Colon (tissue), 2 donors: ENCODE data around the gene HMCN2.

Experiments
- FAIRE-seq: peaks from 2 replicates; lab custom pipeline; 2012; peaks lifted over from hg19 to GRCh38; lab: Jason Lieb, UNC
- donor health status: control.
- donor health status: control.

The HMCN2 gene

GRCh38 chr9:130308081-130308571 lies 42.6 kb downstream of the HMCN2 start:
- no peak for FAIRE-seq

GRCh38 chr9:130309689-130310455 lies 44.3 kb downstream of the HMCN2 start:
- no peak for FAIRE-seq

GRCh38 chr9:130310456-130310855 lies 44.9 kb downstream of the HMCN2 start:
- FAIRE-seq = no peak

DNA sequence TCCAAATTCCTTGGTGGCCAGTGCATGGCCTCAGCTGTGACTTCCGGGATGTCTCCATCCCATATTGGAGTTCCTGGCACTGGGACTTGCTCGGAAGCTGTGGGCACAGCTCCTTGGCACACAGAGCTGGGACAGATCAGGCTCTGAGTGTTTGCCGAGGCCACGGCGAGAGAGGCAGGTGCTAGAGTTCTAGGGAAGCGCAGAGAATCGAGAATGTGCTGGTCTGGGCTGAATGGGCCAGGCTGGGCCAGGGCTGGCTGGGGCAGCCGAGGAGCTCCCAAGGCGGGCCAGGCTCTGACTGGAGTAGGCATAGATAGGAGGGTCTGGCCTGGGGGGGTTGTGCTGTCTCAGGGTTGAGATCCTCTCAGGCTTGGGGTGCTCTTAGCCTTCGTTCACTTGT lies 45.4 kb downstream of the HMCN2 start:
- no peak for FAIRE-seq

- no peak for FAIRE-seq
Observed at GRCh38 chr9:130311408-130312140, 46.0 kb downstream of the HMCN2 start.

DNA sequence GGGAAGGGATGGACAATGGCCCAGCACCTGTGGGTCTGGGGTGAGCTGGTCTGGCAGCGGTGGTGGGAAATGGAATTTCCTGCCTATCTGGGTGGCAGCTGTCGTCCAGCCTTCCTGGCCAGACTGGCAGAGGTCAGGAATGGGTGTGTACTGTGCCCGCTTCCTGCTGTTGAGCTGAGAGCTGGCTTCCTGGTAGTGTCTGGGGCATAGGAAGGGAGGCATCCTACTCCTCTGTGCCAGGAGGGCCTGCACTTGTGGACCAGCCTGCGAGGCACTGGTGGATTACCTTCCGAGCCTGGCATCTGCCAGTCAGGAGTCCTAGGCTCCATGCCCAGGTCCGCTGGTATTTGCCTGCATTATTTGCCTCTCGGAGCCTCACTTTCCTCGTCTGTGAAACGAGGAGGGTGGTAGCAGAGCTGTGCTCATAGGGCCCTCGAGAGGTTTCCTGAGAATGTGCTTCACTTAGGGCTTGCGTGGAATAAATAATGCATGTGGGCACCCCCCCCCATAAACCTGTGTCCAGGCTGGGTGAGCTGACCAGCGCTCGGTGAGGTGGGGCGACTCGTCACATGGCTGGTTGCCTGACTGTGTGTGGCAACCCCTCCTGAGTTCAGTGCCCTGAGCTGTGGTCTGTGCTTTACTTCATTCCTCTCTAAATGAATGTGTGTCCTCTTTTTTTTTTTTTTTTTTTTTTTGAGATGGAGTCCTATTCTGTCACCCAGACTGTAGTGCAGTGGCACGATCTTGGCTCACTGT lies 47.7 kb downstream of the HMCN2 start:
- FAIRE-seq = no peak

- FAIRE-seq = no peak
Observed at GRCh38 chr9:130315446-130316226, 50.1 kb downstream of the HMCN2 start.

DNA sequence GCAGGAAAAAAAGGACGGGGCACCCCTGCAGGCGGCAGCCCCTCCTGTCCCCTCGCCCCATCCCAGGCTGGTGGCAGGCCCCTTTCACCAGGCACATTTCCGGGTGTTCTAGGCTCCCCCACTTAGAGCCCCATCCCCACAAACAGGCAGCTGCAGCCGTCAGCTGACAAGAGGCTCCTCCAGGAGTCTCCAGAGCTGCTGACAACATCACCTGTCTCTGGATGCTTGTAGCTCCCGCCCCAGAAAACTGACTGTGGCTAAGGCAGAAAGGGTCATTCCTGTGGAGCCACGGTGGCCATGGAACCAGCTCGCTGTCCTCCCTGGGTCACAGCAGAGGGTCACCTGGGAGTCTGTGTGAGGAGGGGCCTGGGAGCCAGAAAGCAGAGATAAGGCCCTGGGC lies 50.9 kb downstream of the HMCN2 start:
- no peak for FAIRE-seq

DNA sequence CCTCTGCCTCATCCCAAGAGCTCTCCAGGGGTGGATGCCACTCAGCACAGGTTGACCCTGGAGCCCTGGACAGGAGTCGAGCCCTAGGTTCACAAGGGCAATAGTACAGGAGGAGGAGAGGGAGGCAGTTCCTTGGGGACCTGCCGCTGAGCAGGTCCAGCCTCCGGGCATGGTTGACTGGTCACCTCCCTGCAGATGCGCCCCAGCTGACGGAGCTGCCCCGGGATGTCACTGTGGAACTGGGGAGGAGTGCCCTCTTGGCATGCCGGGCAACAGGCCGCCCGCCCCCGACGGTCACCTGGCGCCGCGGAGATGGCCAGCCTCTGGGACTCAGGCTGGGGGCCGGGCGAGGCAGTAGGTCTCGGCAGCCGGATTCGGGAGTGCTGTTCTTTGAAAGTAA lies 53.7 kb downstream of the HMCN2 start:
- no peak for FAIRE-seq

DNA sequence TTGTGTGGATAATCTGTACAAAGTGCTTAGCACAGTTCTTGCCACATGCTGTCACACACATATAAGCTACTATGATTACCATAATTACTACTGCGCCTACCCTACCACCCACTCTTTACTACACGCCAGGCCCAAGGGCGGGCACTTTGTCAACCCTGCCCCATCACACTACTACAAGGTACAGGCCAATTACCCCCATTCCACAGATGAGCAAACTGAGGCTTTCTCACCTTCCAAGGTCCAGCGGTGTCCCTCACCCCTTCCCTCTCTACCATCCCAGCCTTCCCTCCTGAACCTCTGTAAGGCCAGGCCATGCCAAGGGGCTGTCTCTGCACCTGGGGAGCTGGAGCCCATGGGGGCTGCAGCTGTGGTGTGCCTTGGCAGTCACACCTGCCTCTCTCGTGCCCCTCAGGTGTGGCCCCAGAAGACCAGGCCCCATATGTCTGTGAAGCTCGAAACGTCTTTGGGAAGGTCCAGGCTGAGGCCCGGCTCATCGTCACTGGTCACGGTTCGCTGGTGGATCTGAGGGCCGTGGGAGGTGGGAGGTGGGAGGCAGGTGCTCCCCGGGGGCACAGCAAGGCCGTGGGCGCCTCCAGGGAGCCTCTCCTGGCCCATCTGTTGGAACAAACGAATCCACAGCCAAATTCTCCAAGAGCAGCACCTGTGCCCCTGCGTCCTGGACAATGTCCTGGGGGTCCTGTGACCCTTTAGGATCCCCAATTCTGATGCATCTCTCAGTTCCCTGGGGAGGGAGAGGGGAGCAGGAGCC lies 54.6 kb downstream of the HMCN2 start:
- no peak for FAIRE-seq

- FAIRE-seq = no peak
Observed at GRCh38 chr9:130320723-130321481, 55.3 kb downstream of the HMCN2 start.

- FAIRE-seq = no peak
Observed at GRCh38 chr9:130321539-130321938, 56.0 kb downstream of the HMCN2 start.

GRCh38 chr9:130323051-130323745 lies 57.6 kb downstream of the HMCN2 start:
- no peak for FAIRE-seq

DNA sequence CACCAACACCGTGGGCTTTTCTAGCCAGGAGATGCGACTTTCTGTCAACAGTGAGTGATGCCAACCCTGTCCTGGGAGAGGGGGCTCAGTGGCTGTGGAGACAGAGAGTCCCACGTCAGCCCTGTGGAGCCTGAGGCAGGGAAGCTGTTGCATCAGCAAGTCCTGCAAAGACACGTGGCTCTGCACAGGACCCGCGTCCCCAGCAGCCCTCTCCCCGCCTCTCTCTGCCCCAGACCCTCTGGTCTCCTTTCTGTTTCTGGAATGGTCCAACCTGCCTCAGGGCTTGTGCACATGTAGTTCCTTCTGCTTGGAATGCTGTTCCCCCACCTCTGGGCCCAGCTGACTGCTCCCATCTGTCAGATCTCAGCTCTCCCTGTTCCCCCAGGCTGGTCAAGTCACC lies 60.4 kb downstream of the HMCN2 start:
- FAIRE-seq = no peak

DNA sequence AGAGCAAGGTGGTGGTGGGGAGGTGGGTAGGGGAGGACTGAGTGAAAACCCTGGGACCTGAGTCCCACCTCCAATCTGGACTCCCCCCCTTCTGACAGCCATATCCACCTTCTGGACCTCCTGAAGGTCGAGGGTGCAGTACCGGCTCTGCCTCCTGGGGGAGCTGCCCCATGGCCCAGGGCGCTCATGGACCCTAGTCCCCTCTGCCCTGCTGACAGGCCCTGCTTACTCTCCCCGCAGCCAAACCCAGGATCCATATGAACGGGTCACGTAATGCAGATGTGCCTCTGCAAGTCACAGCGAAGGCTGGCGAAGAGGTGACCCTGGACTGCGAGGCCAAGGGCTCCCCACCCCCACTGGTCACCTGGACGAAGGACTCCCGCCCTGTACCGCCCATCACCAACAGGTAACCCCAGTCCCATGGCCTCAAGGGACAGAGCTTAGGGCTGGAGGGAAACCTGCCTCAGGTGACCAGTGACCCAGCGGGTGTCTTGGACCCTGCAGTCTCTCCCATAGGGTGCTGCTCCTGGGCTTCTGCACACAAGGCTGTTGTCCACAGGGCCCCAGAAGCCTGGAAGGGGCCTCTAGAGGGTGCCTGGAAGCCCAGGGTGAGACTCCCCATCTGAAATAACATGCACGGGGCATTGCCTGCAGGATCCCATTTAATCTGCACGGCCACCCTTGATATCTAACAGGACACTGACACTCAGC lies 61.7 kb downstream of the HMCN2 start:
- no peak for FAIRE-seq

- no peak for FAIRE-seq
Observed at GRCh38 chr9:130327781-130328348, 62.3 kb downstream of the HMCN2 start.

DNA sequence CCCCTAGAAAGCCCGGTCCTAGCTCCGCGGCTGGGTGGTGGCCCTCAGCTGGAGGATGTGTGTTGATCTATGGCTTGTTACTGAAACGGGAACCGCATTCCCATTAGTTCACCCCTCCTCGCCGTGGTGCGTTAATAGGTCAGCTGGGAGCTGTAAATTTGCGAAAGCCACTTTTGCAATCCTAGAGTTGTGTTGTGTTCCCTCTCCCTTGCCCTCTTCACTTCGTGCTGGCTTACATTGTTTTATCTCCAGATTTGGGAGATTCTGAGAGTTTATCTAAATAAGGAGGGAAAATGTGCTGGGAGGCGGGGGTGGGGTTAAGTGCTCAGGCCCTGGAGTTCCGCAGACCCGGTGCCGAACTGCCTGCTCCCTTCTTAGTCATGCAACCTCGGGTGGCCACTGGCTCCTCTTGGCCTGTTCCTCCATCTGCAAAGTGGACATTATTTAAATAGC lies 62.8 kb downstream of the HMCN2 start:
- FAIRE-seq = no peak

GRCh38 chr9:130329061-130329460 lies 63.5 kb downstream of the HMCN2 start:
- no peak for FAIRE-seq
